Anterior cingulate cortex (tissue), 58 donors: ENCODE results near the gene FOXO3.

Source experiments
- DNase-seq, 58 donors: peaks; one replicate each; lab custom pipeline; 2025; lab: John Stamatoyannopoulos, UW

The FOXO3 gene

DNA sequence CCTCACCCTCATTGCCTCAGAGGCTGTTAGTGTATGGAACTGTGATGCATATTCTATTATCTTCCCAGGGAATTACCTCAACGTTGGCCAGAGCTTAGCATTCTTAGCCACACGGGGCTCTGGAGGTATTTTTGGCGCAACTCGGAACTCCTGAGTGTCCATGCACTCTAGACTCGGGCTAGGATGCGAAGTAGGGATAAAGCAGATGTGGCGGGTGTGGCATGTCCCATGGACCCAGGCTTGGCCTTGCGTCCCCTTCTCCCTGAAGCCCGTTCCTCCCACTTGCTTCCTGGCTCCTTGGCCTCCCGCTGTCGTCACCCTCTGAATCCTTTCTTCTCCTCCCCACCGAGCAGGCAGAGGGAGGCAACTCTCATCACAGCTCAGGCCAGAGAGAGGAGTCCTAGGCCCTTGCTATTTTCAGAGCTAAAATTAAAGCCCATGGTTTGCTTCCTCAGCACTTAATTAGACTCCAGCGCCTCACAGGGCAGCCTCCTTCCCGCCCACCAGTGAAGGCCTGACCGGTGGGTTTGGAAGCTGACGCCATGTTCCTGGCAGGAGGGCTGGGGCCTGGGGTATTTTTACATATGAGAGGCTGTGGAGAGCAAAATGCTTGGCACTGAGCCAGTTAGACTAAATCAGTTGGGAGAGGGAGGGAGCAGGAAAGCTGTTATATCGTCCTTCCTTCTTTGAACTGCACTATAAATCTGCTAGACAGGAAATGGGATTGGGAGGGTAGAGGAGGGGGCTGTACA lies 138.7 kb downstream of the FOXO3 start:
- DNase-seq: no peak

DNA sequence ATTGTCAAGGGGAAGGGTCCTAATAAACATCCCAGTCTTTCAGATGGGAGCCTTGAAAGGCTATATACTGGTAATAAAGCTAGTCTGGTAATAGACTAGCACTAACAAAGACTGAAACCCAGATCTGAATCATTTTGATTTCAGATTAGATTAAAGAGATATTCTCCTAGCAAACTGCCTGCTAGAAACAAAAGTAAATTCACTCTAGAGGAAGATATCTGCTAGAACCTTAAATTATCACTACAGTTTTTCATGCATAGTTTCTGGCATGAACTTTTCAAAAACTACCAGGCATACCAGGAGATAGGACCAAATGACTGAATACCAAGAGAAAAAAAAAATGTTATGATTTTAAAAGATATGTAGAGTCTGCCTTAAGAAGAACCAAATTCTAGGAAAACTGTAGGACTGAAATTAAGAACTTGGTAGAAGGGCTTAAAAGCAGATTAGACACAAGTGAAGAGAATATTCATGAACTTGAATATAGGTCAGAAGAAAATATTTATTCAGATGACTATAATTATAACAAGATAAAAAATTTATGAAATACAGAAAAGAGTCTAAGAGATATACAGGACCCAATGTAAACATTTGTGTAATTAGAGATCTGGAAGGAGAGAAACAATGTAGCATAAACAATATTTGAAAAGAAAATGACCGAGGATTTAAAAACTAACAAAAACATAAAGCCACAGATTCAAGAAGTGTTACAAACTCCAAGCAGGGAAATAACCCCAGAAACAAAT lies 141.6 kb downstream of the FOXO3 start:
- no peak for DNase-seq

DNA sequence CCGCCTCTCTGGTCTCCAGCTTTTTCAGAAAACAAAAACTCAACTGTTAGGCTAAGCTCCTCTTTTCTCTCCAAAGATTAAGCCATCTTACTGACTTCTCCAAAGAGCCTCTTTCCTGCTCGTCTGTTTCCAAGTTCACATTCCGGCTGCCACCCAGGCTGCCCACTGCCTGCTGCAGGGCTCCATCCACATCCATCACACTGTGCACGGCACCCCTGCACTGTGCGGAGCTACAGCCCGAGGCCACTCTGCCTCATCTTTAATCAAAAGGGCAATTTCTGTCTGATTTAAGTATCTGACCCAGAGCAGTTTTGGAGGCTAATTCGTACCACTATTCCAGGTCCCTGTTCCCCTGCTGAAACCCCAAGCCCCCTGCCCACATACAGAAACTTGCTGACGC lies 145.9 kb downstream of the FOXO3 start:
- no peak for DNase-seq

DNA sequence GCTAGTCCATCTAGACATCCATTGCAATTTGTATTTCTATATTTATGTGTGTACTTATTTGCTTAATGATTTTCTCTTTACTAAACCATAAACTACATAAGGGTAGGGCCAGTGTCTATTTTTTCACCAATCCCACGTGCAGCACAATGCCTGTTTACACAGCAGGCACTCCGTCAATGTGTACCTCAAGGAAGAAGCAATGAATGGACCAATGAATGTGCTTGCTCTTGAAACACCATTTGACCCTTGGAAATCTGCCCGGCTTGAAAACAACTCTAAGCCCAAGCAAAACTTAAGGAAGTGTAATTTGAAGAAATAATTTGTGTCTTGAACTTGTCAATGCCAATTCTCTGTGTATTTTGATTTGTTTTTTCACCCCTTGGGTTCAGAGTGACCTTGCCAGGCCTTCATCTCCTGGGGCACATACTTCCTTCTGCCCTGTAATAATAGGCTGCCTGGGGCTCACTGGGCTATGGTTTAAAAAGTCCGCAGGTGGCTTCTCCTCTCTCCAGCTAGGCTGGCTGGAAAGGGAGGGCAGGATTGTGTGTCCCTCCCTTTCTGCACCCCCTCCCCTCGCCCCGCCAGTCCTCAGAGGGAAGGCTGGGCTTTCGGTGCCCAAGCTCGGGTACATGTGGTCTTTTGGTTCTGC lies 146.7 kb downstream of the FOXO3 start:
- DNase-seq: no peak

DNA sequence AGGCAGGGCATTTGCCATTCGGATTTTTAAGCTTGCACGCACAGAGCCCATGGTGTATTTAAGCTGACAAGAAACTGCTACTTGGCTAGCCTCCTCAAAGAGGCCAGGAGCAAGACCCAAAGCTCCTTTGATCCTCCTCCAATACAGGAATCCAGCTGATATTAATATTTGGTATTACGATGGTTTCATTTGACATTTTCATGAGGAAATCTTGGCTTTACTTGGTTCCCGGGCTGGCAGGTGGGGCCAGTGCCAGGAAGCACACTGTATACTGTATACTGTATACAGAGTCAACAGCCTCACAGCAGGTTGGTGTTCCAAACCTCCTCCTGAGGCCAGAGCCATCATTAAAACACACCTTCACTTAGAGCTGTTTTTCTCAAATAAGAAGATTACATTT lies 149.3 kb downstream of the FOXO3 start:
- no peak for DNase-seq

DNA sequence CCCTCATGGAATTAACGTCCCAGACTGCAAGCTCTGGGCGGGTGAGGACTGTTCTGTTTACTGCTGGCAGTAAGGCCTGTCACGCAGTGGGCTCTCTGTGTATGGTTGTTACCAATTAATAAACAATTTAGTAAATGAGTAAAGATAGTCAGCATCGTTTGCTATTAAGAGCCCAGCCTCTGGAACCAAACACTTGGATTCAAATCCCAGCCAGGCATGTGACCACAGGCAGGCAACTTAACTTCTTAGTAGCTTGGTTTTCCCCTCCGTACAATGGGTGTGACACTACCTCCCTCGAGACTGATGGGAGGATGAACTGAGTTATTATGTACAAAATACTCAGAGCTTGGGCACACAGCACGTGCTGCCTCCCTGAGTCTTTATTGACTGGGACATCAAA lies 149.8 kb downstream of the FOXO3 start:
- no peak for DNase-seq

DNA sequence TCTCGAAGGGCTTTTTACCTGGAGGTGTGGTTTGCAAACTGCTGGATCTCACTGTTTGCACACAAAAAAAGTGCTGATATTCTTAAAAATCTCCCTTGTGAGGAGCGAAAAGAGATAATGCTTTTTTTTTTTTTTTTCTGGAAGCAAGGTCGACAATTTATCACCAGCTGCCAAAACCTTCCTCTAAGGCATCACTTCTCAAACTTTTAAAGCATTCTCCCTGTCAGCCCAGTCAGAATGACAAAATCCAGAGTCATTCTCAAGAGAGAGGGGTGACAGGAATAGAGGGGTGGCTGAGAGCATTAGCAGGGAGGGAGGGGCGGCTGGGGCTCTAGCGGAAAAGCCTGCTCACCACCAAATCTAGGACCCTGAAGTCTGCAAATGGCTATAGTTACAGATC lies 150.4 kb downstream of the FOXO3 start:
- no peak for DNase-seq

DNA sequence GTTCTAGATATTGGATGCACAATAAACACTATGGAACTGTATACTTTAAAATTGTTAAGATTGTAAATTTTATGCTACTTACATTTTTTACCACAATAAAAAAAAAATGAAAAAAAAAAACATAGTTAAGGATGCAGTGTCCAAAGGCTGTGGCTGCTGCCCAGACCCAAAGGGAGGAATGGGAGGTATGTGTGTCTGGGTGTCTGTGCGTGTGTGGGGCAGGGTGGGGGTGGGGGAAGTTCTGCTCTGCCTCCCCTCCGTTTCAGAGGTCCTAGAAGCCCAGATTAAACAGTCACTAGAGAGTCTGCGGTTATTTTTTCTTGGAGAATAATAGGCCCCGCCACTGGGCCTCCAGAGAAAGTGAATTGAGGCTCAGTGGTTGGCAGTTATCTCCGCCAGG lies 151.1 kb downstream of the FOXO3 start:
- no peak for DNase-seq

DNA sequence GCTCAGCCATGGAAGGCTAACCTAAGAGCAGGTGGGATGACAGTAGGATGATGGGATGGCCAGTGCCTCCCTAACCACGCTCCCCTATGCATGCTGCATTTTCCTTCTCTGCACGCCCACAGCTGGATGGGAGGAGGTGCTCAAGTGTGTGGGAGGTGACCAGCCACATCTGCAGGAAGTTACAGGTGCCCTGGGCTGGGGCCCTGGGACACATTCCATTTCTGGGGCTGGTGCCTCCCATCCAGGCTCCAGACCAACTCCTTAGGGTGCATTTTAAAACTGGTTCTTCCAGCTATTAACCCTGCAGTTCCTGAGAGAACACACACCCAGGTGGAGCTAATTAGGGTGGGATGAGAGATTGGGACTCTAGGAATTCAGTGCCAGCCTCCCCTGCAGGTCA lies 152.2 kb downstream of the FOXO3 start:
- no peak for DNase-seq

DNA sequence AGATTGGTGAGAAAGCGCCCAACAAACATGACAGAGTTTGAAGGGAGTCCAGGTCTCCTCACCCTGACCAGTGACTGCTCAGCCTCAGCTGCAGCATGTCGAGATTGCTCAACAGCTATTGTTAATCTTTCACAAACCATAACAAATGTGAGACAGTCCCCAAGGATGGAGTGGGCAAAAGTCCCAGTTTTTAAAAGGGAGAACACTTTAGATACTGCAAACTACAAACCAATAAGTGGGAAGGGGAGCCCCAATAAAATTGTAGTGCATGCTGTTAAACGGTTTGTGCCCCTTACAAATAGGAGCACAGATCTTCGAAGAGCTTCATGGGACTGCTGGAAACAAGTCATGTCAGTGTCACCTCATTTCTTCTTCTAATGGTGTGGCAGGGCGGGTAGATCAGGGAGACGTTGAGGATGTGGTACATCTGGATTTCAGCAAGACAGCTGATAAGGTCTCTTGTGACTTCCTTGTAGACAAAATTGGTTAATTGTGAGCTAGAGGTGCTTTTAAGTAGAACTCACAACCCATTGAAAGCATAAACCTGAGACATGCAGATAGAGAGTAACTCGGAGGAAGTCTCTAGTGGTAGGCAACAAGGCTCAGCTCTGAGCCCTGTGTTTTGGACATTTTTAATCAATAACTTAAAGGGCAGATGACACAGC lies 153.5 kb downstream of the FOXO3 start:
- DNase-seq: no peak

DNA sequence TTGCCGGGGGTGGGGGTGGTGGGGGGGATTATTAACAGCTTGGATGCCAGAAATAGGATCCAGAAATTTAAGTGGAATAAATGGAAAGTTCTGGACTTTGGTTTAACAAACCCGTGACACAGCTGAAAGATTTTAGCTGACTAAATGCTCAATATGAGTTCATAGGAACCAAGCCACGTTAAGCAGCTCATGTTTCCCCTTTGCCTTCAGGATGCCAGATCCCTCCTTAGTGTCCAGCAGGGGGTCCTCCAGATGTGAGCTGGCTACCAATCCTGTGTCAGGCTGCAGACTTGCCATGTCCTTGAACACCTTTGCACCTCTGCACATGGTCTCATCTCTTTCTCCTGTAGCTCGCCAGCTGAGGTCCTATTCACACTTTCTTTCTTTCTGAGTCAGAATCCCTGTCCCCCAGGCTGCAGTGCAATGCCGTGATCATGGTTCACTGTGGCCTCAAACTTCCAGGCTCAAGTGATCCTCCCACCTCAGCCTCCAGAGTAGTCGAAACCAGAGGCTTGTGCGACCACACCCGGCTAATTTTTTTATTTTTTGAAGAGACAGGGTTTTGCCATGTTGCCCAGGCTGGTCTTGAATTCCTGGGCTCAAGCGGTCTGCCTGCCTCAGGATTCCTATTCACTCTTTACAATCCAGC lies 154.2 kb downstream of the FOXO3 start:
- no peak for DNase-seq

DNA sequence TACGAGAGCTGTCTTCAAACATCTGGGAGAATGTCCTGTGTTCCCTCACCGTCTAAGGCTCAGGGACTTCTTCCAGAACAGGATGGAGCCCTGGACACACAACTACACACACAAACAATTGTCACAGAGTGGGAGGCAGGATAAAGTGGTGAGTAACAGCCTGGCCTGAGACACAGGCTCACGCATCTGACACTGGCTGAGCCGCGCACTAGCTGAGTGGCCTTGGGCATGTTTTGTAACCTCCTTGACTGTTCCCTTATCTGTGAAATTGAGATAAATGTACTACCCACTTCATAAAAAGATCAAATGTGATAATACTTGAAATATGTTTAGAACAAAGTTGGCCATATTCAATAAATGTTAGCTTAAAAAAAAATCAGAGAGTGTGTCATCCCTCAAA lies 155.1 kb downstream of the FOXO3 start:
- DNase-seq: no peak

DNA sequence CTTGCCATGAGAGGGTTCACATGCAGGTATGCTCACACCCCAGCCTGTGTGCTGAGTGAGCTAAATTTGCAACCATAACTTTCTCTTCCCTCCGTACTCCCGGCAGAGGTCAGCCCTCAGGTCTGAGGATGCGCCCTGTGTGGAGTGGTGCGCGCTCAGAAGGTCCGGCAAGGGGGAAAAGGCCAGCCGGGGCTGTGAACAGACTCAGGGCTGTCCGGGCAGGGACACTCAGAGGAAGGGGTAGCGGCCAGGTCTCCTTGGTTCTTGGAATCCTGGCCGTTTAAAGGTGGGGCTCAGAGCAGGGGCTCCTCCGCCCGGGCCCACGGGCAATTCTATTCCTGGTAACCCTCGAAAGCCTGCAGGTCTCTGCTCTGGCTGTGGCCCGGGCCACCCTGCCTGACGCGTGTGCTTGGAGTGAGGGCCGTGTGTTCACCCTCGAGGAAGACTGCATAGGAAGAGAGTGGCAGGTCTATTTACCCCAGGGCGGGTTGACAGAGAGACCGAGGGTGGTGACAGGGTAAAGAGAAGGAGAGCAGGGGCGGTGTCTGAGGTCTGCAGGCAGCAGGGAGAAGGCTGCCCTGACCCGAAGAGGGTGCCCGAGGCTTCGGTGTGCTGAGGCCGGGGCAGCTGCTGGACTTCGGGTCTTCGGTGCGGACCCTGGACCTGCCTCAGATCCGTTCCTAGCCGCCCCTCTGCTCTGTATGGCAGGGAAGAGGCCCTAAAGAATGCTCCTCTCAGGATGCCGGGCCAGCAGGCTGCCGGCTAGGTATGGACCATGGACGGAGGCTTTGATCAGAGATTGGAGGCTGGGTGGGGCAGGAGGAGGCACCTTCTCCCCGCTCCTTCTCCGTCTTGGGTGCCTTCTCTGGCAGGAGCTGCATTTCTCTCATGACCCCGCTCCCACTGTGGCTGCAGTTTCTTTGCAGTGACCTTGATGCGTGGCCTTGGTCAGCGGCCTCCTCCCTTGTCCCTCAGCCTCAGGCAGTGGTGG lies 156.4 kb downstream of the FOXO3 start:
- no peak for DNase-seq

DNA sequence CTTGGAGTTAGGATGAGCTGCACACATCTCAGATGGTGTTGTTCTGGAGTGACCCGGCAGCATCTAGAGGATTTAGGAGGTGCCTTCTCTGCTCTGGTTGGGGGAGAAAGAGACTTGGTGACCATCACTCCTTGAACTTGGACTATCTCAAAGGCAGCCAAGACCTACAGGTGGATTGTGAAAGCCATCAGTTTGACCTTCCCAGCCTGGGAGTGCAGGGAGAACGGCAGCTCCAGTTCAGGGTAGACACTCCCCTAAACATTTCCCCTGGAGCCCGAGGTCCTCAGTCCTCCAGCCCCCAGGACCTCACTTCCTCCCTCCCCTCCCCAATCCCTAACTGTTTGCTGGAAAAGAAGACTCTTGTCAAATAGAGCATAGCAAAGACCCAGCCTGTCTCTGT lies 158.8 kb downstream of the FOXO3 start:
- DNase-seq: no peak

DNA sequence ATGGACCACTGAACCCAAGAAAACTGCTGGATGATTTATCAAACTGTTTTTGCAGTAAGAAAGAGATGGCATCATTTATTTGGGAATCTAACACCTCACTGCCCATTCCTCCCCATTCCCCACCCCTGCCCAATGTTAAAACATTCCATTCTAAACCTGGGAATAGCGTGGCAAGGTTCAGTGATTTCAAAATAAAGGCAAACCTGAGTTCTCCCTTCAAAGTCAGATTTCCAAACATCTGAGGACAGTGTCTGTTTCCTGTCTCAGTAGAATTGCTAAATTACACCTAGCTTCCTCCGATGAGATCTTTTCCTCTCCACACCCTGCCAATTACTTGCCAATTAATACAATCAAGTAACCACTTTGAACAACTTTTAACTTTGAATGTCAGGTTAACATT lies 160.1 kb downstream of the FOXO3 start:
- no peak for DNase-seq

DNA sequence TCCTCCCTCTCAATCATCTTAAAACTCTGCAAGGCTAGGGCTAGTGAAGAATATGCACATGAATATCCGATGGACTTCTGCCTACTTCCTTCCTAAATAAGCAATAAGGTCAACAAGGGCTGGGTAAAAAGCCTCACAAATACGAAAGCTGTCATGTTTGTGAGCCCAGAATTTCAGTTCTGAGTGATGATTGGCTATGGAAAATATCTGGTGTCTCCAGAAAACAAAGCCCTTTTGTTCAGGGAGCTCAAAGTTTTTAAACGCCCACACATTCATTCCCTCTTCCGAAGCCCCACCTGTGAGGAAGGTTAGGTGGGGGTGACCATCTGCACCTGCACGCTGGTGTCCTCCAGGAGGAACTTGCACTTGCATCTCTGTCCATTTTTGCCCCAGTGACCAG lies 160.6 kb downstream of the FOXO3 start:
- no peak for DNase-seq

DNA sequence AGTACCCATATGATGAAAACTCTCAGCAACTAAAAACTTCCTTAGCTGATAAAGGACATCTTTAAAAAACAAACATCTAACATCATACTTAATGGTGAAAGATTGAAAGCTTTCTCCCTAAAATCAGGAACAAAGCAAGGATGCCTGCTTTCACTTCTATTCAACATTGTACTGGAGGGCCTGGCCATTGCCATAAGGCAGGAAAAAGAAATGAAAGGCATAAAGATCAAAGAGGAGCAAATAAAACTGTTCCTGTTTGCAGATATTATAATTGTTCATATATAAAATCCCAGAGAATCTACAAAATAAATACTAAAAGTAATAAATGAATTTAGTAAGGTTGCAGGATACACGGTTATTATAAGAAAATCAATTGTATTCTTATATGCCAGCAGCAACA lies 162.9 kb downstream of the FOXO3 start:
- DNase-seq: no peak

DNA sequence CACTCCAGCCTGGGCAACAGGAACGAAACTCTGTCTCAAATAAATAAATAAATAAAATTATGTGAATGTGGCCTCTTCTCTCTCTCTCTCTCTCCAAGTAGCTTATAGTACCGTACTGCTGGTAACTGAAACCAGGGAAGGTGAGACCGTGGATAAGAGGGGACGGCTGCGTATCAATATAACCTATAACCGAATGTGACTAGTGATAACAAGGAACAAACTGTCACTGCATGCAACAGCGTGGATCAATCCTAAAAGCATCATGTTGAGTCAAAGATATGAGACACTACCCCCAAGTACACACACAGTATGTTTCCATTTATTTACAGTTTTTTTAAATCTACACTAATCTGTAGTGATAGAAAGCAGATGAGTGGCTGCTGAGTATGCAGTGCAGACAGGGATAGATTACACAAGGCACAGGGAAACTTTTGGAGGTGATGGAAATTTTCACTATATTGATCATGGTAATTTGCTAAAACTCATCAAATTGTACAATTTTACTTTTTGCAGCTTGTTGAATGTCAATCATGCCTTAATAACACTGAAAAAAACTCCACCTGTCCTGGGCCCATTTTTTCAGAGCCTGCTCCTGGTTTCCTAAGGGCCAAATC lies 166.1 kb downstream of the FOXO3 start:
- no peak for DNase-seq
